ENCODE data around the gene TNFRSF9. TPM values are rescaled to one million over a fixed set of nuclear protein-coding genes. Genes with fewer than 3 reads are reported as not detected.

The TNFRSF9 gene
- polyA plus RNA-seq, 2 of the 4 experiments (the other 2 are of a cell fraction): 0.75 to 3.2 TPM

DNA sequence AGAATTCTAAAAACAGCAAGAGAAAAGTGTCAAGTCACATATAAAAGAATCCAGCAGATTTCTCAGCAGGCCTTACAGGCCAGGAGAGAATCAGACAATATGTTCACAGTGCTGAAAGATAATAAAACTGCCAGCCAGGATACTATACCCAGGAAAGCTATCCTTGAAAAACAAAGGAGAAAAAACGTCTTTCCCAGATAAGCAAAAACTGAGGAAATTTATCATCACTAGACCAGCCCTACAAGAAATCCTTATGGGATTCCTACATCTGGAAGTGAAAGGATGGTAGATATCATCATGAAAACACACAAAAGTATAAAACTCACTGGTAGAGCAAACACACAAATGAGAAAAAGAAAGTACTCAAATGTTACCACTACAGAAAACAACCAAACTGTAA is 62.6 kb downstream of the TNFRSF9 start:
- WGBS (ENCODE audit: missing lambda C conversion rate): 0% methylated on average over 1 of the region's 1 CpG
- Histone ChIP-seq H3K4me1 (no peaks in the 10 kb centered on the region), H3K27ac (no peak overlapping the region), H3K4me2 (no peak overlapping the region), H3K4me3 (no peak overlapping the region), H3K9me3 (peaks cover 12% of the 10 kb centered on the region; the same call in 1 of the 3 replicates)
- no peak for TF ChIP-seq NPAS2 (CRISPR knock-in tag; IDR thresholded peaks at IDR 0.05; ENCODE audit: borderline replicate concordance)
- TF ChIP-seq ZSCAN20 (CRISPR knock-in tag; IDR thresholded peaks at IDR 0.05): no peak
- no peak for TF ChIP-seq HEYL (CRISPR knock-in tag; IDR thresholded peaks at IDR 0.05)
- no peak for TF ChIP-seq GATA3 (IDR thresholded peaks at IDR 0.05; ENCODE audit: borderline replicate concordance)
- TF ChIP-seq BHLHE40 (IDR thresholded peaks at IDR 0.05; ENCODE audit: low read depth, low read length): no peak
- TF ChIP-seq ELK1 (IDR thresholded peaks at IDR 0.05; ENCODE audit: low read depth, low read length): no peak
- no peak for TF ChIP-seq ATOH8 (CRISPR knock-in tag; IDR thresholded peaks at IDR 0.05; ENCODE audit: low read depth)
- TF ChIP-seq, protein P1, sequence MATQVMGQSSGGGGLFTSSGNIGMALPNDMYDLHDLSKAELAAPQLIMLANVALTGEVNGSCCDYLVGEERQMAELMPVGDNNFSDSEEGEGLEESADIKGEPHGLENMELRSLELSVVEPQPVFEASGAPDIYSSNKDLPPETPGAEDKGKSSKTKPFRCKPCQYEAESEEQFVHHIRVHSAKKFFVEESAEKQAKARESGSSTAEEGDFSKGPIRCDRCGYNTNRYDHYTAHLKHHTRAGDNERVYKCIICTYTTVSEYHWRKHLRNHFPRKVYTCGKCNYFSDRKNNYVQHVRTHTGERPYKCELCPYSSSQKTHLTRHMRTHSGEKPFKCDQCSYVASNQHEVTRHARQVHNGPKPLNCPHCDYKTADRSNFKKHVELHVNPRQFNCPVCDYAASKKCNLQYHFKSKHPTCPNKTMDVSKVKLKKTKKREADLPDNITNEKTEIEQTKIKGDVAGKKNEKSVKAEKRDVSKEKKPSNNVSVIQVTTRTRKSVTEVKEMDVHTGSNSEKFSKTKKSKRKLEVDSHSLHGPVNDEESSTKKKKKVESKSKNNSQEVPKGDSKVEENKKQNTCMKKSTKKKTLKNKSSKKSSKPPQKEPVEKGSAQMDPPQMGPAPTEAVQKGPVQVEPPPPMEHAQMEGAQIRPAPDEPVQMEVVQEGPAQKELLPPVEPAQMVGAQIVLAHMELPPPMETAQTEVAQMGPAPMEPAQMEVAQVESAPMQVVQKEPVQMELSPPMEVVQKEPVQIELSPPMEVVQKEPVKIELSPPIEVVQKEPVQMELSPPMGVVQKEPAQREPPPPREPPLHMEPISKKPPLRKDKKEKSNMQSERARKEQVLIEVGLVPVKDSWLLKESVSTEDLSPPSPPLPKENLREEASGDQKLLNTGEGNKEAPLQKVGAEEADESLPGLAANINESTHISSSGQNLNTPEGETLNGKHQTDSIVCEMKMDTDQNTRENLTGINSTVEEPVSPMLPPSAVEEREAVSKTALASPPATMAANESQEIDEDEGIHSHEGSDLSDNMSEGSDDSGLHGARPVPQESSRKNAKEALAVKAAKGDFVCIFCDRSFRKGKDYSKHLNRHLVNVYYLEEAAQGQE (IDR thresholded peaks at IDR 0.05): no peak
- no peak for TF ChIP-seq NFE2L2 (conservative IDR thresholded peaks at IDR 0.05; ENCODE audit: low read length)
- no peak for TF ChIP-seq KDM5A (IDR thresholded peaks at IDR 0.05)
- TF ChIP-seq CHD4 (IDR thresholded peaks at IDR 0.05; ENCODE audit: borderline replicate concordance): no peak
- TF ChIP-seq ESRRA (IDR thresholded peaks at IDR 0.05; ENCODE audit: borderline replicate concordance, low read length): no peak
- POLR2A ChIA-PET: no interaction called here
- DNase-seq (ENCODE audit: low read depth in 1 of 2, low spot score in 1 of 2) (no peak), ATAC-seq (no peak), FAIRE-seq (no peak)
- CTCF ChIA-PET: no interaction called here

DNA sequence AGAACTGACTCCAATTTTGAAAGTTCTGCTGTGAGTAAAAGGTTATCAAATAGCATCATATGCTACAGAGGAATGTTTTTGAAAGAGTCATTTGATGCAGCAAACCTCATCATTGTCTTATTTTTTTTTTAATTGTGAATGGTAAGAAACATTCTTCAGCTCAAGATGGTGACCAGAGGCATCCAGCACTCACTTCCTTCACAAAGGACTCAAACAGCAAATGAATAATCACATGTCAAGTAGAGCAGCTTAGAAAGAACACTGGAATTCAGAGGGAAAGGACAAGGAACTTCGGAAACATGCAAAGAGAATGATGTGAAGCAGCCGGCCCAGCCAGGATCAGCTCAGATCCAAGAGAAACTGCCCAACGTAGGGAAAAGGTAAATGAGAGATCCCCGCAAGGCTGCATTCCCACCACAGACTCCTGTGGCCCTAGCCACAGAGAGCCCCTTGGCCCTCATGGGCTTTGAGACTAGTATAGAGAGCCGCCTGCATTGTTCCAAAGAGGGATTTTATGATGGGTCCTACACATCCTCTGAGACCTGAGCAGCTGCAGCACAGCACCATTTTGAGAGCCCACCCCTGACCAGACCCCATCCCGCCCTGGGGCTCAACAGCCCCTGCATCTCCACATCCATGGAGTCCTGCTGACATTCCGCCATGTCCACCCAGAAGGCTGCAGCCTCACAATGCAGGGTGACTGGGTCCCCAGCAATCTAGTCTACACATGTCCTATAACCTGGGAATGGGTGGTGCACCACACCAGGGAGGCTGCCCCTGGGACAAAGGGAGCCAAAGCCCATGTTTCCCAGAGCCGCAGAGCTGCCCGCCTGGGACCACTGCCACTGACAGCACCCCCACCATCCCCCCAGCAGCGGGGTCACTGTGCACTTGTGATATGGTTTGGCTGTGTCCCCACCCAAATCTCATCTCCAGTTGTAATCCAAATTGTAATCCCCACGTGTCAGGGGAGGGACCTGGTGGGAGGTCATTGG is 66.5 kb downstream of the TNFRSF9 start:
- TF ChIP-seq CHD2 (IDR thresholded peaks at IDR 0.05; ENCODE audit: low read length, partially characterized antibody) (no peak), EP300 (IDR thresholded peaks at IDR 0.05) (no peak), BCL3 (IDR thresholded peaks at IDR 0.05) (no peak), RAD21 (conservative IDR thresholded peaks at IDR 0.05 in 1 of 2, IDR thresholded peaks at IDR 0.05 in 1 of 2) (no peak)
- WGBS (ENCODE audit: missing lambda C conversion rate): 48% methylated on average over 9 of the region's 11 CpGs
- CTCF ChIA-PET: no interaction called here
- ATAC-seq: no peak
- no peak for FAIRE-seq
- no peak overlapping the region for H3K4me2 ChIP-seq
- DNase-seq (ENCODE audit: low read depth in 1 of 2, low spot score in 1 of 2): no peak
- H3K27ac ChIP-seq: no peak overlapping the region
- peaks cover 12% of the 10 kb centered on the region; the same call in 1 of the 3 replicates for H3K9me3 ChIP-seq
- H3K4me1 ChIP-seq: no peaks in the 10 kb centered on the region
- H3K4me3 ChIP-seq: no peak overlapping the region
- POLR2A ChIA-PET: no interaction called here

All from A549 (cell line).